Measurements from ENCODE around the gene SHISA5. TPM values are rescaled to one million over a fixed set of nuclear protein-coding genes. Genes with fewer than 3 reads are reported as not detected.
A peak's percentile ranks its signal among the peaks of the same experiment; 100 is the strongest.

Gene SHISA5
- total and polyA plus RNA-seq, 10 of the 15 experiments (the other 5 are each of a cell fraction or from before 2014, with no cell fraction given): 17.1 to 148 (median 67.3) TPM

- TF ChIP-seq, protein P1, sequence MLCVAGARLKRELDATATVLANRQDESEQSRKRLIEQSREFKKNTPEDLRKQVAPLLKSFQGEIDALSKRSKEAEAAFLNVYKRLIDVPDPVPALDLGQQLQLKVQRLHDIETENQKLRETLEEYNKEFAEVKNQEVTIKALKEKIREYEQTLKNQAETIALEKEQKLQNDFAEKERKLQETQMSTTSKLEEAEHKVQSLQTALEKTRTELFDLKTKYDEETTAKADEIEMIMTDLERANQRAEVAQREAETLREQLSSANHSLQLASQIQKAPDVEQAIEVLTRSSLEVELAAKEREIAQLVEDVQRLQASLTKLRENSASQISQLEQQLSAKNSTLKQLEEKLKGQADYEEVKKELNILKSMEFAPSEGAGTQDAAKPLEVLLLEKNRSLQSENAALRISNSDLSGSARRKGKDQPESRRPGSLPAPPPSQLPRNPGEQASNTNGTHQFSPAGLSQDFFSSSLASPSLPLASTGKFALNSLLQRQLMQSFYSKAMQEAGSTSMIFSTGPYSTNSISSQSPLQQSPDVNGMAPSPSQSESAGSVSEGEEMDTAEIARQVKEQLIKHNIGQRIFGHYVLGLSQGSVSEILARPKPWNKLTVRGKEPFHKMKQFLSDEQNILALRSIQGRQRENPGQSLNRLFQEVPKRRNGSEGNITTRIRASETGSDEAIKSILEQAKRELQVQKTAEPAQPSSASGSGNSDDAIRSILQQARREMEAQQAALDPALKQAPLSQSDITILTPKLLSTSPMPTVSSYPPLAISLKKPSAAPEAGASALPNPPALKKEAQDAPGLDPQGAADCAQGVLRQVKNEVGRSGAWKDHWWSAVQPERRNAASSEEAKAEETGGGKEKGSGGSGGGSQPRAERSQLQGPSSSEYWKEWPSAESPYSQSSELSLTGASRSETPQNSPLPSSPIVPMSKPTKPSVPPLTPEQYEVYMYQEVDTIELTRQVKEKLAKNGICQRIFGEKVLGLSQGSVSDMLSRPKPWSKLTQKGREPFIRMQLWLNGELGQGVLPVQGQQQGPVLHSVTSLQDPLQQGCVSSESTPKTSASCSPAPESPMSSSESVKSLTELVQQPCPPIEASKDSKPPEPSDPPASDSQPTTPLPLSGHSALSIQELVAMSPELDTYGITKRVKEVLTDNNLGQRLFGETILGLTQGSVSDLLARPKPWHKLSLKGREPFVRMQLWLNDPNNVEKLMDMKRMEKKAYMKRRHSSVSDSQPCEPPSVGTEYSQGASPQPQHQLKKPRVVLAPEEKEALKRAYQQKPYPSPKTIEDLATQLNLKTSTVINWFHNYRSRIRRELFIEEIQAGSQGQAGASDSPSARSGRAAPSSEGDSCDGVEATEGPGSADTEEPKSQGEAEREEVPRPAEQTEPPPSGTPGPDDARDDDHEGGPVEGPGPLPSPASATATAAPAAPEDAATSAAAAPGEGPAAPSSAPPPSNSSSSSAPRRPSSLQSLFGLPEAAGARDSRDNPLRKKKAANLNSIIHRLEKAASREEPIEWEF (IDR thresholded peaks at IDR 0.05; ENCODE audit: insufficient replicate concordance, low read depth, low read length): no peak
- TF ChIP-seq ESRRA (IDR thresholded peaks at IDR 0.05; ENCODE audit: low read length): no peak
Observed at GRCh38 chr3:48429960-48430707, 73.8 kb downstream of the SHISA5 start, which contains the start of gene PLXNB1 (continued).

GRCh38 chr3:48429317-48429959 is 74.5 kb downstream of the SHISA5 start:
- no peaks in the 10 kb centered on the region for H3K9me3 ChIP-seq (replicated peaks; ENCODE audit: control insufficient read depth, insufficient read depth, low read length)
- TF ChIP-seq BMI1 (IDR thresholded peaks at IDR 0.05; ENCODE audit: borderline replicate concordance): peak; percentile 83
- peak in 1 of 2 experiments; percentile 86; a peak in 2 of 3 replicates for TF ChIP-seq EGR1 (IDR thresholded peaks at IDR 0.05; ENCODE audit: borderline replicate concordance in 1 of 2, low read depth in 2 of 2, low read length in 2 of 2)
- TF ChIP-seq PAX5 (IDR thresholded peaks at IDR 0.05; ENCODE audit: borderline replicate concordance, low read depth, low read length): 0 out of 2 replicates have a peak, but pooled peaks have one; percentile 9
- no peak for TF ChIP-seq CREB1 (IDR thresholded peaks at IDR 0.05; ENCODE audit: low read depth)
- peak; percentile 34; the same call in 1 of the 2 replicates for TF ChIP-seq BACH1 (IDR thresholded peaks at IDR 0.05; ENCODE audit: borderline replicate concordance)
- 0 out of 2 replicates have a peak, but pooled peaks have one; percentile 7 for TF ChIP-seq ZNF217 (IDR thresholded peaks at IDR 0.05)
- TF ChIP-seq RAD51 (IDR thresholded peaks at IDR 0.05): no peak
- peak; percentile 80 for TF ChIP-seq NR2F1 (conservative IDR thresholded peaks at IDR 0.05)
- TF ChIP-seq YY1 (IDR thresholded peaks at IDR 0.05; ENCODE audit: low read depth, low read length): peak; percentile 40; the same call in 1 of the 2 replicates
- TF ChIP-seq, protein P2, sequence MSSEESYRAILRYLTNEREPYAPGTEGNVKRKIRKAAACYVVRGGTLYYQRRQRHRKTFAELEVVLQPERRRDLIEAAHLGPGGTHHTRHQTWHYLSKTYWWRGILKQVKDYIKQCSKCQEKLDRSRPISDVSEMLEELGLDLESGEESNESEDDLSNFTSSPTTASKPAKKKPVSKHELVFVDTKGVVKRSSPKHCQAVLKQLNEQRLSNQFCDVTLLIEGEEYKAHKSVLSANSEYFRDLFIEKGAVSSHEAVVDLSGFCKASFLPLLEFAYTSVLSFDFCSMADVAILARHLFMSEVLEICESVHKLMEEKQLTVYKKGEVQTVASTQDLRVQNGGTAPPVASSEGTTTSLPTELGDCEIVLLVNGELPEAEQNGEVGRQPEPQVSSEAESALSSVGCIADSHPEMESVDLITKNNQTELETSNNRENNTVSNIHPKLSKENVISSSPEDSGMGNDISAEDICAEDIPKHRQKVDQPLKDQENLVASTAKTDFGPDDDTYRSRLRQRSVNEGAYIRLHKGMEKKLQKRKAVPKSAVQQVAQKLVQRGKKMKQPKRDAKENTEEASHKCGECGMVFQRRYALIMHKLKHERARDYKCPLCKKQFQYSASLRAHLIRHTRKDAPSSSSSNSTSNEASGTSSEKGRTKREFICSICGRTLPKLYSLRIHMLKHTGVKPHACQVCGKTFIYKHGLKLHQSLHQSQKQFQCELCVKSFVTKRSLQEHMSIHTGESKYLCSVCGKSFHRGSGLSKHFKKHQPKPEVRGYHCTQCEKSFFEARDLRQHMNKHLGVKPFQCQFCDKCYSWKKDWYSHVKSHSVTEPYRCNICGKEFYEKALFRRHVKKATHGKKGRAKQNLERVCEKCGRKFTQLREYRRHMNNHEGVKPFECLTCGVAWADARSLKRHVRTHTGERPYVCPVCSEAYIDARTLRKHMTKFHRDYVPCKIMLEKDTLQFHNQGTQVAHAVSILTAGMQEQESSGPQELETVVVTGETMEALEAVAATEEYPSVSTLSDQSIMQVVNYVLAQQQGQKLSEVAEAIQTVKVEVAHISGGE (CRISPR knock-in tag; IDR thresholded peaks at IDR 0.05): peak; percentile 77

More at GRCh38 chr3:48429317-48429959, 74.5 kb downstream of the SHISA5 start:
- WGBS (ENCODE audit: insufficient coverage, insufficient replicate concordance, low lambda C conversion rate, missing lambda C conversion rate): 6% methylated on average over 22 of the region's 86 CpGs
- no peaks in the 10 kb centered on the region for H3K79me2 ChIP-seq (ENCODE audit: control insufficient read depth, insufficient read depth, low read length)
- no TSS peak for BruUV-seq (replicated peaks)
- FAIRE-seq: no peak
- POLR2A ChIA-PET: no interaction called here
- peaks cover 2 to 16% of the 10 kb centered on the region in 2 experiments; a peak in 2 of 4 replicates for H3K36me3 ChIP-seq (ENCODE audit: control insufficient read depth in 2 of 2, insufficient read depth in 2 of 2, low read length in 1 of 2)
- no peaks in the 10 kb centered on the region for H3K27me3 ChIP-seq (replicated peaks in 1 of 2; ENCODE audit: control insufficient read depth in 2 of 2, insufficient read depth in 2 of 2, low read length in 1 of 2)
- H3K4me3 ChIP-seq: peak overlapping the region; percentile 68
- CTCF ChIA-PET: interaction anchor here (2.0 kb wide), 1 partner anchor 28 kb away, joined by 9 read pairs; no protein-coding TSS in a partner anchor
- SMC1A ChIA-PET (ENCODE audit: uncharacterized antibody, unreplicated experiment): interaction anchor here (1.2 kb wide), 1 partner anchor 29 kb away, joined by 4 read pairs; no protein-coding TSS in a partner anchor
- H3K4me2 ChIP-seq (ENCODE audit: control insufficient read depth, insufficient read depth): peak overlapping the region; percentile 77
- H3K27ac ChIP-seq (ENCODE audit: control insufficient read depth, insufficient read depth): no peak overlapping the region
- peak overlapping the region; percentile 77 for H2AFZ ChIP-seq (ENCODE audit: control insufficient read depth, low read depth, low read length)
- H3K4me1 ChIP-seq (ENCODE audit: control insufficient read depth, insufficient read depth, low read length): peaks cover 24% of the 10 kb centered on the region
- in situ Hi-C loops (cut with MboI) (no loop called here), intact Hi-C loops (cut with micrococcal nuclease; ENCODE audit: unreplicated experiment) (no loop called here)
- ATAC-seq: peak; percentile 72
- RAD21 ChIA-PET (ENCODE audit: unreplicated experiment): interaction anchor here (0.6 to 1.8 kb wide), 3 partner anchors 11 to 29 kb away, joined by 3 to 6 read pairs (median 3); partner anchors contain the start of genes CCDC51 and TMA7
- H3K9ac ChIP-seq (ENCODE audit: control insufficient read depth, insufficient read depth, low read length): peak overlapping the region; percentile 60; the same call in 1 of the 2 replicates
- H4K20me1 ChIP-seq (ENCODE audit: control insufficient read depth, insufficient read depth): no peaks in the 10 kb centered on the region
- no peak for DNase-seq (ENCODE audit: low read depth, low spot score)
